ENCODE data around the gene FAR1. TPM values are rescaled to one million over a fixed set of nuclear protein-coding genes. Genes with fewer than 3 reads are reported as not detected.

The FAR1 gene
- total RNA-seq, 2 donors from 2014 or later = 40.2 to 43.2 TPM

DNA sequence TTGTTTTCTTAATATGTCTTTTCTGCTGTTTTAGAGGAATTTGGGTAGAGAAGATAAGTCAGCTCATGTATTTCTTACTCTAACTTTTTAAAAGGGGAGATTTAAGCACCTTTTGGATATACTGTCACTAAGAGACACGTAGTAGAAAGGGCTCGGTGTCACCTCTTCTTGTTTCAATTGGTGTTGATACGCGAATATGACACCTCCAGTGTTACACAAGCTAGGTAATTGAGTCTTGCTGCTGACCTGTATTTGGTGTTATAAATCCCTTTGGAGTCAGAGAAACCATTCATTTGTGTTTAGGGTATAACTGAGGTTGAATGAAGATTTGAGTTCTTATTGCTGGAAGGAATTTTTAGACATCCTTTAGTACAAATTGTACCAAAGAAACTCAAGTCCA, 25.6 kb downstream of the FAR1 start:
- TF ChIP-seq POLR2A (IDR thresholded peaks at IDR 0.05) (no peak), CTCF (IDR thresholded peaks at IDR 0.05) (no peak)

GRCh38 chr11:13695886-13696285, 27.4 kb downstream of the FAR1 start:
- Histone ChIP-seq H3K9me3 (no peaks in the 10 kb centered on the region), H3K27ac (no peak overlapping the region), H3K36me3 (replicated peaks in 1 of 2; ENCODE audit: insufficient read depth in 1 of 2, low read depth in 2 of 2) (no peaks in the 10 kb centered on the region), H3K4me3 (no peak overlapping the region), H3K4me1 (peaks cover 15% of the 10 kb centered on the region), H3K27me3 (no peaks in the 10 kb centered on the region)
- intact Hi-C loops (cut with DNase I) = no loop called here
- TF ChIP-seq CTCF (IDR thresholded peaks at IDR 0.05) = no peak
- no peak for TF ChIP-seq POLR2A (IDR thresholded peaks at IDR 0.05)
- no peak for ATAC-seq
- no peak for DNase-seq

More for the DNA sequence above, 25.6 kb downstream of the FAR1 start:
- no peaks in the 10 kb centered on the region for H3K9me3 ChIP-seq
- ATAC-seq (no peak), DNase-seq (no peak)
- H3K27ac ChIP-seq = no peak overlapping the region
- intact Hi-C loops (cut with DNase I) = no loop called here
- no peak overlapping the region for H3K4me3 ChIP-seq
- peaks cover 15% of the 10 kb centered on the region for H3K4me1 ChIP-seq
- WGBS, 2 donors = 87 to 93% methylated on average over 4 of the region's 4 CpGs
- no peaks in the 10 kb centered on the region for H3K36me3 ChIP-seq (replicated peaks in 1 of 2; ENCODE audit: insufficient read depth in 1 of 2, low read depth in 2 of 2)
- no peaks in the 10 kb centered on the region for H3K27me3 ChIP-seq

GRCh38 chr11:13697710-13698109, 29.2 kb downstream of the FAR1 start:
- no peak overlapping the region for H3K4me3 ChIP-seq
- H3K36me3 ChIP-seq (replicated peaks in 1 of 2; ENCODE audit: insufficient read depth in 1 of 2, low read depth in 2 of 2) = no peaks in the 10 kb centered on the region
- H3K27me3 ChIP-seq = no peaks in the 10 kb centered on the region
- H3K4me1 ChIP-seq = peaks cover 9% of the 10 kb centered on the region
- H3K9me3 ChIP-seq = no peaks in the 10 kb centered on the region
- no peak for ATAC-seq
- 96 to 100% methylated on average over 1 of the region's 1 CpG for WGBS, 2 donors
- H3K27ac ChIP-seq = no peak overlapping the region
- intact Hi-C loops (cut with DNase I) = no loop called here
- no peak for TF ChIP-seq CTCF (IDR thresholded peaks at IDR 0.05)
- no peak for TF ChIP-seq POLR2A (IDR thresholded peaks at IDR 0.05)
- no peak for DNase-seq

DNA sequence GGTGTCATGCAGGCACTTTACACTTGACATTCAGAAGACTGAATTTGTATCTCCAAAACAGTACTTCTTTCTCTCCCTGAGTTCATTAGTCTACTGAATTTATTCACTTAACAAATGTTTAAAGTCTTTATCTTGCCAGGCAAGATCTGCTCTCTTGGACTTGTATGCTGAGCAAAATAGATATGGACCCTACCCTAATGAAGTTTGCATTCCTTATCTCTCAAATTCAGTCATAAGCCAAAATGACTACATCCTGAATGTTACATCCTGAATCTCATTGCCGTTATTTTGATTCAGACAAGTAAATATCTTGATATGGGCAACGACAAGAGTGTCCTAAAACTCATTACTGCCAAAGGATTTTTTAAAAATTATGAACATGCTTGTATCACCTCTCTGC, 29.7 kb downstream of the FAR1 start:
- ATAC-seq (no peak), DNase-seq (no peak)
- no peaks in the 10 kb centered on the region for H3K9me3 ChIP-seq
- peaks cover 5% of the 10 kb centered on the region for H3K4me1 ChIP-seq
- TF ChIP-seq CTCF (IDR thresholded peaks at IDR 0.05) = no peak
- TF ChIP-seq POLR2A (IDR thresholded peaks at IDR 0.05) = no peak
- no peak overlapping the region for H3K4me3 ChIP-seq
- intact Hi-C loops (cut with DNase I) = no loop called here
- H3K27me3 ChIP-seq = no peaks in the 10 kb centered on the region
- 77 to 86% methylated on average over 2 of the region's 2 CpGs for WGBS, 2 donors
- no peaks in the 10 kb centered on the region for H3K36me3 ChIP-seq (replicated peaks in 1 of 2; ENCODE audit: insufficient read depth in 1 of 2, low read depth in 2 of 2)
- H3K27ac ChIP-seq = no peak overlapping the region

DNA sequence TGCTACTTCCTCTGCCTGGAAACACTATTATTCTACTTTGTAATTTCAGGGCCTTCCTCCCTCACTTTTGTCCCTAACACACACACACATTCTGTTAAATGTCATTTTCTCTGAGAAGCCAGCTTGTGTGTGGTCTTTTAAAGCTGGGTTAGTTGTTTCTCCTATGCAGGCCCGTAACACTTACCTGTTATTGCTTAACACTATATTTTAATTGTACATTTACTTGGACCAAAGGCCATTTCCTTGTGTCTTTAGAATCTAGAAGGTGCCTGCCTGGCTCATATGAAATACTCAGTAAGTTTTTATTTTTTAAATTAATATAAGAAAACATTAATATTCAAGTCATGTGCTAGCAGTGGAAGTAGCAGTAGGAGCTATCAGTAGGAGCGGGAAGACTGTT, 30.6 kb downstream of the FAR1 start:
- no peaks in the 10 kb centered on the region for H3K27me3 ChIP-seq
- H3K27ac ChIP-seq = no peak overlapping the region
- H3K36me3 ChIP-seq (replicated peaks in 1 of 2; ENCODE audit: insufficient read depth in 1 of 2, low read depth in 2 of 2) = no peaks in the 10 kb centered on the region
- H3K9me3 ChIP-seq = no peaks in the 10 kb centered on the region
- H3K4me1 ChIP-seq = no peaks in the 10 kb centered on the region
- intact Hi-C loops (cut with DNase I) = no loop called here
- DNase-seq = no peak
- no peak overlapping the region for H3K4me3 ChIP-seq
- TF ChIP-seq CTCF (IDR thresholded peaks at IDR 0.05) = no peak
- no peak for TF ChIP-seq POLR2A (IDR thresholded peaks at IDR 0.05)
- ATAC-seq = no peak
- 91 to 93% methylated on average over 2 of the region's 2 CpGs for WGBS, 2 donors

Data from body of pancreas (tissue), 4 donors.